HG03175 (cell line): Measurements from ENCODE around the gene CLEC1B.
"Not testable (repeated sequence)": the region's sequence is repeated elsewhere in the genome, so short reads cannot be mapped to it uniquely, and the experiment has no call there.

Experiments
- ATAC-seq: cut with Tn5 transposase; IDR thresholded peaks from one replicate; pipeline ENCODE4 v1.9.1; 2021; ENCODE audit warnings: mild to moderate bottlenecking, moderate library complexity; ENCODE audit not compliant: unreplicated experiment

Gene CLEC1B

DNA sequence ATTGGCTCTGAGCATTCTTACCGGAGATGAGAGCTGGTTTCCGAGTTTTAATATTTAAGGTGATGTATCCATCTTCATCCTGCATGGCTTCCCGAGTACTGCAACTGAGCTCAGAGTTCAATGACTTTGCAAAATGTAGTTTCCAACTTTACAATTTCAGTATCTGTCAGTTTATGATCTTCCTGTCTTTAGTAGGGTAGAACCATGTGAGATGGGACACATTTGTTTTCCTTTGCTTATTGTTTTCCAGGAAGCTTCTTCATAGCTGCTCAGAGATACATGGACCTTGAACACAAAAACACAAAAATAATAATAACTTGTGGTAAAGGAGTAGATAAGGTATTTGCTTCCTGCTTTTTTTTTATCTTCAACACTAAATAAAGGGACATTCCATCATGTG lies at the start of gene CLEC1B:
Gene CLEC1B (minus strand): TSS at position 106 of the 400 bp plus-strand sequence. CDS start 21 bp downstream, at position 85.
- ATAC-seq: no peak

DNA sequence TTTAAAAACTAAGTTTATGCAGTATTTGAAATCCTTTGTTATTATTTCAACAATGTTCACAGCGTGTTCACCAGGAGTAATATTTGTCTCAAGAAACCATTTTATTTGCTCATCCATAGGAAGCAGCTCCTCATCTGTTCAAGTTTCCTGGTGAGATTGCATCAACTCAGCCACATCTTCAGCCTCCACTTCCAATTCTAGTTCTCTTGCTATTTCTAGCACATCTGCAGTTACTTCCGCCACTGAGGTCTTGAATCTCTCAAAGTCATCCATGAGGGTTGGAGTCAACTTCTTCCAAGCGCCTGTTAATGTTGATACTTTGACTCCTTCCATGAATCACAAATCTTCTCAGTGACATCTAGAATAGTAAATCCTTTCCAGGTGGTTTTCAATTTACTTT lies 49.6 kb upstream of the CLEC1B start:
- ATAC-seq: no peak

DNA sequence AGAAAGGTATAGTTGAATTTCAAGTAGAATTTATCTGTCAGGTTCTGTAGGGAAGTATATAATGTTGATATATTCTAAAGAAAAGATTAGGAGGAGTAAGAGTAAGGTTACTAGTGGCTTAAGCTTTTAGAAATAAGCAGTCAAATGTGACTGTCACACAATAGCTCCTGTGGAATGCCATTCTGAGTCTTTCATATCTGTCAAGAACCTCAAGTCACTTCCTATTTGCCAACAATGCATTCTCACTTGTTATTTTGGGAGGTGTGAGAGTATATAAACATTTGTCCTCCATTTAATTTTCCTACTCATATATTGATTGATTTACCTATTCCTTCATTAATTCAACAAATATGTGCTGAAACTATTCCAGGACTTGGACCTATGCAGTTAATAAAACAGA lies 43.2 kb upstream of the CLEC1B start:
- ATAC-seq: no peak

DNA sequence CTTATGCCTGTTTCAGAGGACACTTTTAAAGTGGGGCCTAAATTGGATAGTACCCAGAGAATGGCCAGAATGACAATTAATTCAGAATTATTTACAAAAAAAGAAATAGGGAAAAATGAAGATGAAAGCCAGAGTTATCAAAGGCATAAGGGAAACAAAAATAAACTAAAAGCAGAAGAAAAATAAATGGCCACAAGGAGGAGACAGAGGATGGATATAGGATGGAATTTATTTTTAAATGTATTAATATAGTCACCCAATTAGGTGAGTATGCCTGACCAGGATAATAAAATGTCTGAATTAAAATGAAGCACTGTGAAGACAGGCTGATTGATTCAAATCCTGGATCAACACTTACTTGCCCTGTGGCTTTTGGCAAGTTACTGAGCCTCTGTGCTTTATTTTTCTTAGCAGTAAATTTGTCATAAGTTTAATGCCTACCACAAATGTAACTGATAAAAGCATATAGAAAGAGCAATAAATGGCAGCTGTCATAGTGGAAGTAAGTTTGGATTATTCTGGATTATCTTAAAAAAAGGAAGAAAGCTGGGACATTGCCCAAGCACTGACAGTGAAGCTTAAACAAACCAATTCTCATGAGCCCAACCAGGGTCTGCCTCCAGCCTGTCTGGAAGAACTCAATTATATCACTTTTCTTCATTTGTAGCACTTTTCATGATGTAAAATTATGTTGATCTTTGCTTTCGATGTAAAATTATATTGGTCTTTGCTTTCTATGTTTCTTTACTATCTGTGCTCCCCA lies 35.0 kb upstream of the CLEC1B start:
- no peak for ATAC-seq

DNA sequence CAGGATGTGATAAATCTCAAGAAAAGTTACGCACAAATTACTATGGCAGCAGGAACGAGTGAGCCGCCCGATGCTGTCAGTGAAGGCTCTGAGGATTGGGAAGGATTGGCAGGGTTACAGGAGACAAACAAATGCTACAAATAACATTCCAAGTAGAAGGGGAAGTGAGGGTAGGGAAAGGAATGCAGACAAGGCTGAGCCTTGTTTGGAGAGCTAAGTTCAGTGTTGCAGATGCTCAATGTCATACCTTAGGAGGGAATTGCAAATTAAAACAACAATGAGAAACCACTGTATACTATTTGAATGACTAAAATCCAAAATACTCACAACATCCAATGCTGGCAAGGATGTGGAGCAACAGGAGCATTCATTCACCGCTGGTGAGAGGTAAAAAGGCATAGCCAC lies 32.9 kb upstream of the CLEC1B start:
- ATAC-seq: no peak

DNA sequence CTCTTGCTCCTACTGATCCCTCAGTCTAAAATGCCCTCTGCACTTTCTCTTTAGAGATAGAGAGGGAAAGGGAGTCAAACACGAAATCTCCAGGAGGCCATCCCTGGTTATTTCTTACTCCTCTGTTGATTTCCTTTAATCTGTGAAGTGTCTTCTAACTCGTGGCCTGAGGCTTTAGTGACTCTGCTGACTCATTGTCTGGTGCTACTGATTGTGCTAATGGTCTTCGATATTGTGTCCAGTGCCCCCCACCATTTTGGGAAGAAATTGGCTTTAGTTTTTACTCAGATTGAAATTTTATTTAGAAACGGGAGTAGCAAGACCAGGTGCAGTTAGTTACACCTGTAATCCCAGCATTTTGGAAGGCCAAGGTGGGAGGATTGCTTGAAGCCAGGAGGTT lies 32.4 kb upstream of the CLEC1B start:
- ATAC-seq: no peak

DNA sequence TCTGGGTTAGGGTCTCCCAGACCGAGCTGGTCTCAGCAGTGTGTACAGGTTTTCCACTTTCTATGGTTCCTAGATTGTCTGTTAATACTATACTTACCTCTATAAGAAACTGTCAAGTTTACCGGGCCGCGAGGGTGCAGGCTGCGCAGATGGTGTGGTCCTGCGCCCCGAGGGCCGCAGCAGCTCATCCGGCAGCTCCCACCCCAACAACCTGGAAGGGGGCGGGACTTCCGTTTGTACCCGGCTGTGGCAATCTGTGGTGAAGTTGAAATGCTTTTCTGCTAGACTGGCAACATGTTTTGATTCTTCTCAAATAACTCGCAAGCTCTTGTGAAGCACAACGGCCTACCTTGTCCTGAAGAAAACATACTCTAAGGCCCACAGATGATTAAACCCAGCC lies 31.5 kb upstream of the CLEC1B start, which contains the start of gene CLEC9A:
Gene CLEC9A (plus strand): TSS at position 237 of the 400 bp plus-strand sequence. CDS start 22,006 bp downstream, outside the sequence.
- ATAC-seq: no peak

DNA sequence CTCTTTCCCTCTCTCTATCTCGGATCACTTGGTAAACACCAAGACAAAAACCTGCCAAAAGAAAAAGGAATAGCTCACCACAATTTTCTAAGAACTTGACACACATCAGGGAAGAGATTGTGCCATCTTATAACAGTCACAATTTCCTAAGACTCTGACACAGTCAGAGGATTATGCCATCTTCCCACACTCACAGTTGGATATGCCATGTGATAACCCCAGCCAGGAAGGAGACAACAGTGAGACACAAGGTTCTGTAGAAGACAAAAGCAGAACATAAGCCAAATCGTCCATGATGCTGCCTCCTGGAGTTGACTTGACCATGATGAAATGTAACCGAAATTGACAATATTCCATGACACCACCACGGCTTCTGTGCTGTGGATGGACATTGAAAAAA lies 28.8 kb upstream of the CLEC1B start:
- no peak for ATAC-seq

DNA sequence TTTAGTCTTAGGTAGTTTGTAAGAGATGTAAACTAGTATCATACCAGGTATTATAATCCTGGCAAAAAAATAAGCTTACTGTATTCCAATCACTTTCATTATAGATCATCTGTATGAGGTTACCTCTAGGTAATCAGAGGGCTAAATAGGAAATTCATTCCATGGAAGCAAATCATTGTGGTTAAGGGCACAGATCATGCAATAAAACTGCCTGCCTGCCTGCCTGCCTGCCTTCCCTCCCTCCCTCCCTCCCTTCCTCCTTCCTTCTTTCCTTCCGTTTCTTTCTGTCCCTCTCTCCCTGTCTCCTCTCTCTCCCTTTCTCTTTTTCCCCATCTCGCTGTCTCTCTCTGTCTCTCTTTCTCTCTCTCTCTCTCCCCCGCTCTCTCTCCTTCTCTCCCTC lies 28.4 kb upstream of the CLEC1B start:
- ATAC-seq: no peak

DNA sequence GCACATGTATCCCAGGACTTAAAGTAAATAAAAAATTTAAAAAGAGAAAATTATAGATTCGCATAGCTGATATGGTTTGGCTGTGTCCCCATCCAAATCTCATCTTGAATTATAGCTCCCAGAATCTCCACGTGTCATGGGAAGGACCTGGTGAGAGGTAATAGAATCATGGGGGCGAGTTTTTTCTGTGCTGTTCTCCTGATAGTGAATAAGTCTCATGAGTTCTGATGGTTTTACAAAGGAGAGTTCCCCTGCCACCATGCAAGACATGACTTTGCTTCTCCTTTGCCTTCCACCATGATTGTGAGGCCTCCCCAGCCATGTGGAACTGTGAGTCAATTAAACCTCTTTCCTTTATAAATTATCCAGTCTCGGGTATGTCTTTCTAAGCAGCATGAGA lies 27.7 kb upstream of the CLEC1B start:
- not testable (repeated sequence) for ATAC-seq

DNA sequence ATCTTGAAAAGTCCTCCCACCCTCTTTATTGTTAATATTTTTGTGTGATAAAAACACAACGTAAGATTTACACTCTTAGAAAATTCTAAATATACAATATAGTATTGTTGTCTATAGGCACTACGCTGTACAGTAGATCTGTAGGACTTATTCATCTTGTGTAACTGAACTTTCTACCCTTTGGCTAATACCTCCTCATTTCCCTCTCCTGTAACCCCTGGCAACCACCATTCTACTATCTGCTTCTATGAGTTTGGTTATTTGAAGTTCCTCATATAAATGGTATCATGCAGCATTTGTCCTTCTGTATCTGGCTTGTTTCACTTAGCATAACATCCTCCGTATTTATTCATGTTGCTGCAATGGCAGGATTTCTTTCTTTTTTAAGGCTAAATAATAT lies 26.3 kb upstream of the CLEC1B start:
- no peak for ATAC-seq

DNA sequence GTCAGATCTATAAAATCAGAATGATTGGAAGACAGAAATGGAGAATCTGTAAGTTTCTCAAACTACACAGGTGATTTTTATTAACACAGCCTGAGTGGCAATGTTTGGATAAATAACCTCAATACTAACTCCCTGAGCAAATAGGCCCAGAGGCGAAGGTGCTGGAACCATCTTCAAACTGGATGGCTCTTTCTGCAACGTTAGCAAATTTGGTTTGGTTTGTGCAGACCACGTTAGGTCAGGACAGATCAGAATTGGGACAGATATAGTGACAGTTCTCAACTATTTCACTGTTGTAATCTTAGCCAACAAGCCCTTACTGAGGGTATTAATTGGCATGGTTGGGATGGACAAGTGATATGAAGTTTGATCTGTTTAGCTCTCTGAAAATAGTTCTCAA lies 22.4 kb upstream of the CLEC1B start:
- ATAC-seq: no peak

DNA sequence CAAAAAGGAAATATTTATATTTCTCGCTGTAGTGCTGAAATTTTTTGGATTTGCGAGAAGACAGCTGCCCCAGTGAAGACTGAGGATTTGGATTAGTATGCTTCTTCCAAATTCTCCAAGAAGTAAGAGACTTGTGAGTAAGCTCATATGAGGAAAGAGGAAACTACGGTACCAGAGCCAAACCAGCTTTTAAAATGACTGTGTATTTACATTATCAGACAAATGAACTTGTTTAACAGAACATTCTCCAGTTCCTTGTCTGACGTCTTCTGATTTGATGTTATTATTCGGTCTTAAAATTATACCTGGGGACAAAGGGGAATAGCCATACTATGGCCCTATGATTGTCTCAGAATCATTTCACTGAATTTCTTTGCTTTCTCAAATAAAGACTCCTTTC lies 19.5 kb upstream of the CLEC1B start:
- ATAC-seq: no peak

DNA sequence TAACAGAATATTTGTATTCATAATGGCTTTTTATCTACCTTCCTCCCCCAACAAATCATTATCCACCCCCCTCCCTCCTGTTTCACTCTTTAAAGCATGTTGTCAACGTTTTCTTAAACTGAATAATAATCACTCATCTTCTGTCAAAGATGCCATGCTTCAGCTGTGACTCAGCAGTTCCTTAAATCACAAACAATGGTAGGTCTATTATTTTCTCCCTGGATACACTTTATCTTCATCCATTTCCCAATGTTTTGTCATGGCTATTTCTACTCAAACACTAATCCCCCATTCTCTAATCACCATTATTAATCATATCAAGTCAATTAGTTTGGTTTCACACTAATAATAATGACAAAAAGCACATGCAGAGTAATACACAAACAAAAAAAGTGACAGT lies 18.0 kb upstream of the CLEC1B start:
- ATAC-seq: no peak

DNA sequence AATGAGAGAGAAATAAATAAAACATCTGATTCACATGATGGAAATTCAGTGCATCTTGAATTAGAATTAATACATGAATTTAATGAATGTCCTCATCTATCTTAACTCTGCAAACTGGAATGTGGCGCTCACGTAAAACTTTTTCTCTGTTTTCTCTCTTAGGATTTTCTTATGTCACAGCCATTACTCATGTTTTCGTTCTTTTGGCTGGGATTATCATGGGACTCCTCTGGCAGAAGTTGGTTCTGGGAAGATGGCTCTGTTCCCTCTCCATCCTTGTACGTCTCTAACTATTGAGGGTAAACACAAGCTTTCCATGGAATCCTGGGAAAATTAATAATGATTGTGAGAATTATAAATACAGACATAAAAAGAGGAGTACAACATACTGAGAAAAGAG lies 16.5 kb upstream of the CLEC1B start:
- ATAC-seq: no peak

DNA sequence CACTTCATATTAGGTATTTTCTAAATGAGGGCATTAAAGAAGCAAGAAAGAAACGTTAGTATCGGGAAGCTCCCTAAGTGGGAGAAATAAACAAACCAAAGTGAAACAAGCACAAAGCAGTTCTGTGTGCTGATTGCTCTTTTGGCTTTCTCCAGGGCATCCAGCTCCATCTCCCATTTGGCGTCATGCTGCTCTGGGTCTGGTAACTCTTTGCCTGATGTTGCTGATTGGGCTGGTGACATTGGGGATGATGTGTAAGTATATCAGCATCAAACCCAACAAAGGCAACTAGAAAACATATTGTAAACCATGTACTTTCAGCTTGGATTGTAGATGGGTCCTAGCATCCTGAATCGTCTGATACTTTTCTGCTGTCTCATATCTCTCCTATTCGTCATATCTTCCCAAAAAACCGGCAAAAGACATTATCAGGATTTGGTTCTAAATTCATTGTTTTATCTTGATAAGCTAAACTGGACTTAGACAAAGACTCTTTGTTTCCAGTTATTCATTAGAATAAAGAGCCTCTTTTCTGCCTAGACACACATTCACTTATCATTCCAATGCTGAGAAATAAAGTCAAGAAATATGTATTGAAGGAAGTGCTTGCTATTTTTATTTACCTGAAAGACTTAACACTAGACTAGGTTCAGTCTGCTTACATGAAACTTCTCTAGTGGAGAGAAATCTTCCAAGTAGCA lies 13.9 kb upstream of the CLEC1B start:
- ATAC-seq: no peak

DNA sequence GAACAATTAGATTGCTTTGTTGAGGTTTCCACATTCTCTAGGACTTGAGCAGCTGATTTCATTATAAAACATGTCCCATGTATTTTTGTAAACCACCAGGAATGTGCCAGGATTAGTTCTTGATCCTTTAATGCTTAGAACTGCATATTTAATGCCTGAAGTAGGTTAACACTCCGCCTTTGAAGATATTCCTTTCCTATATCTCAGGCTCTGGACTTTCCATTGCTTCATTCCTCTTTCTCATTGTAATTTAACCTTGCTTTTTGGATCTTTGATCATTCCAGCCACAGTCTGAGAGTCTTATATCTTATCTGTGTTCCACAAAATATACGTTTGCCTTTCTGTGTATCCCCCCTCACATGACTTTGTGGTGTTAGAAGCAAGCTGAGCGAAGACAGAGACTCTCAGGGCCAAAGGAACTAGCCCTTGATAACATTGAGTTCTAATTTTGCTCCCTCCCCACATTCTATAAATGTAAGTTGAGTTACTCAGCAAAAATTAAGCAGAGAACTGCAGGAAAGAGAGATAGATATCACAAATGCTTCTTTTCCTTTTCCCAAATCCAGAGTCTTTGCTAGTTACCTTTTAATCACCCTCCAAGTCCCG lies 2.4 kb upstream of the CLEC1B start:
- ATAC-seq: no peak

DNA sequence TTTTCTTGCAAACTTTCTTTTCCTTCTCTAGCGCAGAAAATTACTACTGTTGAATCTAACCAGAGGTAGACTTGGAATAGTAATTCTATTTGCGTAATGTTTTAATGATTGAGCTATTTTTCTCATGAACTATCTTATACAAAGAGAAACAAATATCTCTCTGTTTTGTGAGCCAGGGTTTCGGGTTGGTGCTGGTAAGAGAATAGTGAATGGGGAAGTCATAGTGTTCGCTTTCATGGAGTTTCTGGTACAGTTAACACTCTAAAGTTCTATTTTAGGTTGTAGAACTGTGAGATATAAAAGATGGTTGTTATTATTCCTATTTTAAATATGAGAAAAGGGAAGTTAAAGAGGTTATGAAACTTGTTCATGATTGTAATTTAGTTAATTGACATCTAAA lies 6.6 kb downstream of the CLEC1B start:
- ATAC-seq: no peak

DNA sequence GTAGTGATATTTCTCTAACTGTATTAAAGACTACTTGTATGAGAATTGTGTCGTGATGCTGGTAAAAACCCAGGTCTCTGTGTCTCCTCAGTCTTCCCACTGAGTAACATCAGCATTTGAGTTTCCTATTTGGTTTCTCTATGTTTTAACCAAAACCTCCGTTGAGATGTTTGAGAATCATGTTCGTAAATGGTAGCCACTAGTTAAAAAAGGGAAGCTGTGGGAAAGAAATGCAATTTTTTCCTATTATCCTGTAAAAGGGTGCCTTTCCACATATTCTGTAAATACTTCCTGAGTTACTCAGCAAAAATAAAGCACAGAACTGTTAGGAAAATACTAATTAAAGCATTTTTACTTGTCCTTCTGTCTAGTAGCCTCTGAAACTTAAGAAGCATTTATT lies 7.0 kb downstream of the CLEC1B start:
- ATAC-seq: no peak

DNA sequence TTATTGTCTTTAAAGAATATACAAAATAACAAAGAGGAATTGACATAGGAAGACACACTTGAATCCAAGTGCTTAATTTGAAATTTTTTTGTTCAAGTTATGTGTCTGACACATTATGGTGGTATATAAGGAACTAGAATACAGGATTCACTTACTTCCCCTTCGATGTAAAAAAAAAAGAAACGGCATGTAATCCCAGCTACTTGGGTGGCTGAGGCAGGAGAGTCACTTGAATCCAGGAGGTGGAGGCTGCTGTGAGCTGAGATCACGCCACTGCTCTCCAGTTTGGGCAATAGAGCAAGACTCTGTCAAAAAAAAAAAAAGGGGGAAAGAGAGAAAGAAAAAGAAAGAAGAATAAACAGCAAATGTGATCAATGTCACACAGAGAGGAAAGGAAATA lies 18.8 kb downstream of the CLEC1B start:
- no peak for ATAC-seq

DNA sequence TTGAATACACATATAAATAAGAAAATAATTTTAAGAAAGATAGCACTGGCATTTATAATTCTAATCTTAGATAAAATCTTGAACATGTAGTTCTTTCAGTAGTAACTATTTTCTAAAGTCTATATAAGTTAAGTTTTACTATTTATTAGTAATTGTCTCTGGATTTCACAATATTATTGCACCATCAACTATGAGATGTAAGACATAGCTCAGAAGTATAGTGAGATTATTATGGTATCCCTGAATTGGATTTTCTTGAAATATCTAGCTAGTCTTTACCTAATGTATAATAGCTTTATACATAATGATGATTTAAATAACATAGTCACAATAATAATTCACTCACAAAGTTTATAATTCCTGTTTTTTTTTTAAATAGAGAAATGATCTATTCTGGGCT lies 21.0 kb downstream of the CLEC1B start:
- ATAC-seq: no peak

DNA sequence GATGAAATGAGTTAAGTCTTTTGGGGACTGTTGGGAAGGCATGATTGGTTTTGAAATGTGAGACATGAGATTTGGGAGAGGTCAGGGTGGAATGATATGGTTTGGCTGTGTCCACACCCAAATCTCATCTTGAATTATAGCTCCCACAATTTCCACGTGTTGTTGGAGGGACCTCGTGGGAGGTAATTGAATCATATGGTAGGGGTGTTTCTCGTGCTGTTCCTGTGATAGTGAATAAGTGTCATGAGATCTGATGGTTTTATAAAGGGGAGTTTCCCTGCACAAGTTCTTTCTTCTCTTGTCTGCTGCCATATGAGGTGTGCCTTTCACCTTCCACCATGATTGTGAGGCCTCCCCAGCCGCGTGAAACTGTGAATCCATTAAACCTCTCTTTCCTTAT lies 22.3 kb downstream of the CLEC1B start:
- ATAC-seq: not testable (repeated sequence)
